HG03159 (cell line): ENCODE data around the gene HNRNPAB.
"Not testable (repeated sequence)": the region's sequence is repeated elsewhere in the genome, so short reads cannot be mapped to it uniquely, and the experiment has no call there.

ENCODE experiments used
- ATAC-seq: cut with Tn5 transposase; IDR thresholded peaks from one replicate; pipeline ENCODE4 v1.9.1; 2021; ENCODE audit warnings: mild to moderate bottlenecking, moderate library complexity; ENCODE audit not compliant: unreplicated experiment

HNRNPAB gene

DNA sequence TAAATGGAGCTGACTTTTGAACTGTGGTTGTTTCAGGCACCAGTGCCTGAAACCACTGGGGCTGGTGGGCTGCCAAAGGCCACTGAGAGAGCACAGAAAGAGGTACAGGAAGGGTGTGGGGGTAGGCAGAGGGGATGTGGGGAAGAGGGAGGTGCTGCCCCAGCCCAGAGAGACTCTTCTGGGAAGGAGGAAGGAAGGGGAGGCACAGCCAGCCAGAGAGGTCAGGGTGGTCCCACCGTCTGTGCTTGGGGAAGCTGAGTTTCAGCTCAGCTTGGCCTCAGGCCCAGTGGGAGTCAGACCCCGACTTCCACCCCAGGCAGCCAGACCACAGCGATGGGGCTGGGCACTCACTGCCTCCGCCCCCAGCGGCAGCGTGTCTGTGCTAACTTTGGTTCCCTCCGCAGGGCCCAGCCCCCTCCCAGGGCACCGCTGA lies 36.9 kb downstream of the HNRNPAB start:
- no peak for ATAC-seq

DNA sequence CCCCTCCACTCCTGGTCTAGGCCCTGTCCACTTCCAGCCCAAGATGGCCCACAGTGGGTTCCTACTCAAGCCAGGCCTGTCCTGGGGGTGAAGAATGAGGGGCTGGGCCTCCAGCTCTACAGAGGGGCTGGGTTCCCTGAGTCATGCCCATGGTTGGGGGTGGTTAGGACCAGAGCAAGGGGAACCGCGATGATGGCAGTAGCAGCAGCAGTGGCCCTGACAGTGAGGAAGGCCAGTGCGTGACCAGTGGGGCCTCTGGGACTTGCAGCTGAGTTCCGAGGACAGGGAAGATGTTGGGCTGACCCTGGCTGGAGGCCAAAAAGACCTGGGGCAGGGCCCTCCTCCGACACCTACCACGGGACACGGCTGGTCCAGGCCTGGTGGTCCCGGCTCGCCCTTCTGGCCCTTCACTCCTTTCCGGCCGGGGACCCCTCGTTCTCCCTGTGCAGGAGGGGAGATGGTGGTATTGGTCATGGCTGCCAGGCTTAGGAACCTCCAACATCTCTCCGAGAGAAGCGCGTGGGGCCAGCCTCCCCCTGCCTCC lies 37.4 kb downstream of the HNRNPAB start:
- no peak for ATAC-seq

DNA sequence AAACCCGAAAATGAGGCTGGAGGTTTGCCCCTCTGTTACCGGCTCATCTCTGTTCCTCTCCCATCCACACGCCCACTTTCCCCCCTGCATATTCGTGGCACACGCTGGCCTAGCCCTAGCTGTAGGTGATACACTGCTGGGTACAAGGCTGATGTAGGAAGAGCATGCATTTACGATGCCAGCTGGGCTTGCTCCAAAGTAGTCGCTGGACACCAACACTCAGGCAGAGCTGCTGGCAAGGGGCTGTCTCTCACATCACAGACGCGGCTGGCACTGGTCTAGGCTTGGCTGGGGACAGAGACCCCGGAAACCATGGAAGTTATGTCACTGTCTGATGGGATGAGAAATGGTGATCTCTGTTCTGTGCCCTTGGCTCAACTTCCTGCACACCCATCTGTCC lies 38.1 kb downstream of the HNRNPAB start:
- ATAC-seq, result no peak

DNA sequence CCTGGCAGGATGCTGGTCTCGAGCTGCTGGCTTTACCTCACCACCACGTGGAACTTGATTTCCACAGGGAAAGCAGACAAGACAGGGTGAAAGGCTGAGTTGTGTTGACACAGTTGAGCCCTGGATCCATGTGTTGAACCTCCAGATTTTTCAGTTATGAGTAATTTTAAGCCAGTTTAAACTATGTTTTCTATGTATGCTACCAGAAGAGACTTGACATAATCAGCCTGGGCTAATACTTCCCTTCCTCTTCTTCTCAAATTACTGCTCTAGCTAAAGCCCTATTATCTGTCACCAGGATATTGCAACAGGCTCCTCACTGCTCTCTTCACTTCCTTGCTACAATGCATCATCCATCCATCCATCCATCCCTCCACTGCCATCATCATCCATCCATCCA lies 40.2 kb downstream of the HNRNPAB start:
- no peak for ATAC-seq

DNA sequence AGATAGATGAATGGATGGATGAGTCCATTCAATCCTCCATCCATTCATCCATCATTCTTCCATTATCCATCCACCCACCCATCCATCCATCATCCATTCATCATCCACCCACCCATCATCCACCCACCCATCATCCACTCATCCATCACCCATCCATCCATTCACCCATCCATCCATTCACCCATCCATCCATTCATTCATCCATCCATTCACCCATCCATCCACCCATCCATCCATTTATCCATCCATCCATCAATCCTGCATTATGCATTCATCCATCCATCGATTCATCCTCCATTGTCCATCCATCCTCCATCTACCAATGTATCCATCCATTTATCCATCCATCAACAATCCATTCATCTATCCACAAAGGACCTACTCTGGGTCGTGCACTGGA lies 41.1 kb downstream of the HNRNPAB start:
- no peak for ATAC-seq

DNA sequence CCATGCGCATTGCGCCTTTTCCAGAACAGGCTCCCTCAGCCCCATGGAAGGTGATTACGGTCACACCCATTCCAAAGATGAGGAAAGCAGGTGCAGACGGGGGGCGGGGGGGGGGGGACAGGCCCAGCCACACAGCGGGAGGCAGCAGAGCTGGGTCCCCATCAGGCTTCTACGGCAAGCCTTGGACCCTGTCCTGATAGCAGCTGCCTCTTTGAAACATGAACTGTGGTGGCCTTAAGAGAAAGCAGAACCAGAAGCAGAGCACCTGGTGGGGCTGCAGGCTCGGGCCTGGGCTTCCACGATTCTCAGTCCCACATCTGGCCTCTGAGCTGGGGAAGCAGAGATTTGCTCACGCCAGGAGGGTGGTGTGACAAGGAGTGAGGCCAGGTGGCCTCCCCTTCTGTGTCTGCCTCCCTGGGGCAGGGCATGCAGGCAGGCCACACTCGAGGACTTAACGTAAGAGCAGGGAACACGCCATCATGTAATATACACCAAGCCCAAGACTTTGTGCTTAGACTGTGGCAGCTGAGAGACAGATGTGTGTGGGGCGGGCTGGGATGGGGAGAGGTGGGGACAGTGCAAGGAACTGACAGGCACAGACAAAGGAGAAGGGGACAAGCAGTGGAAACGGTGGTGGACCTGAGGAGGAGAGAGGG lies 42.4 kb downstream of the HNRNPAB start:
- no peak for ATAC-seq

DNA sequence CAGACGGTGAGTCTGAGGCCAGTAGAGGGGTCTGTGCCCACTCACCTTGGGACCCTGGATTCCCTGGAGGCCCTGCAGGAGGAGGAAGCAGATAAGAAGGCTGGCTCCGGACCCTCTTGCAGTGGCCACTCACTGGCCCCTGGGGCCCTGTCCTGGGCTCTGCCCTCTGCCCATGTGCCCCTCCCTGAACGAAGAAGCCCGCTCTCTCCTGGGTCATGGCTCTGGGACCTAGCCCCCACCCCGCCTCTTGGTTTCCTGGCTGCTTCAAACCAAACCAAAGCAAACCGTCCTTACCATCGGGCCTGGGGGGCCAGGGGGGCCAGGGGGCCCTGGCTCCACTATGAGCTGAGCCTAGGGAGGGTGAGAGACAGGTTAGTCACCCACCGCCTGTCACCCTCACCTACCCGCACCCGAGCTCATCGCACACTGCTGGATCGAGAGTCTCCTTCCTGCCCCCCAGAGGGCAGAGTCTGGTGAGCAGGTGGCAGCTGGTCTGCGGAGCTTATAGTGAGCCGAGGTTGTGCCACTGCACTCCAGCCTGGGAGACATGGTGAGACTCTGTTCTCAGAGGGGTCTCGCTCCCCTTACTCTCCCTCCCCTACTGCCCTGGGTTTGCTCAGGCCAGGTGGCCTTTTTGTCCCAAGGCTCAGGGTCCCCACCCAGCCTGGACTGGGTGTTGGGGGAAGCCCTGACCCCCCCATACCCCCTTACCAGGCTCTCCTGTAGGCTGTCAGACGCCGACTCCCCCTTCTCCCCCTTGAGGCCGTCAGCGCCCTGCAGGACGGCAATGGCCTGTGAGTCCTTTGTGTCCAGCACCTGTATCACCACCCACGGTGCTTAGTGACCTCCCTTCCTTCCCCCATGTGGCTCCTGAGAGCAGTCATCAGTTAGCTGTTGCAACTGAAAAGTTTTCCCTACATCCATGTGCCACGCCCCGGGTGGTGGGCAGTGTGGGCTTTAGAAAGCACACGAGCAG lies 43.4 kb downstream of the HNRNPAB start:
- ATAC-seq, result no peak

DNA sequence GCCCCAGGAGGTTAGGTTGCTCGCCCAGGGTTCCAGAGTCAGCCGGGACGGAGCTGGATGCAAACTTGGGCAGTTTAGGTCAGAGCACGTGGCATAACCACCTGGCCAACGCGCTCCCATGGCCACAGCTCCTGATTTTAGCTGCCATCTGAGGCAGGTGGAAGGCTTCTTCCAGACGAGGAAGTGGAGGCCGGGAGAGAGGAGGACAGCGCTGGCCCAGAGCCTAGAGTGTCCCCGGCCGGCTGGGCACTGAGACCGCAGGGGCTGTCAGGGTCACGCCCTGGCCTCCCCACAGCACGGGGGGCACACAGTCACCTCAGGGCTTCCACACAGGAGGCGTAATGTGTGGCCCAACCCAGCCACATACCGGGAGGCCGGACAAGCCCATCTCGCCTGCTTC lies 44.4 kb downstream of the HNRNPAB start:
- ATAC-seq, result no peak

DNA sequence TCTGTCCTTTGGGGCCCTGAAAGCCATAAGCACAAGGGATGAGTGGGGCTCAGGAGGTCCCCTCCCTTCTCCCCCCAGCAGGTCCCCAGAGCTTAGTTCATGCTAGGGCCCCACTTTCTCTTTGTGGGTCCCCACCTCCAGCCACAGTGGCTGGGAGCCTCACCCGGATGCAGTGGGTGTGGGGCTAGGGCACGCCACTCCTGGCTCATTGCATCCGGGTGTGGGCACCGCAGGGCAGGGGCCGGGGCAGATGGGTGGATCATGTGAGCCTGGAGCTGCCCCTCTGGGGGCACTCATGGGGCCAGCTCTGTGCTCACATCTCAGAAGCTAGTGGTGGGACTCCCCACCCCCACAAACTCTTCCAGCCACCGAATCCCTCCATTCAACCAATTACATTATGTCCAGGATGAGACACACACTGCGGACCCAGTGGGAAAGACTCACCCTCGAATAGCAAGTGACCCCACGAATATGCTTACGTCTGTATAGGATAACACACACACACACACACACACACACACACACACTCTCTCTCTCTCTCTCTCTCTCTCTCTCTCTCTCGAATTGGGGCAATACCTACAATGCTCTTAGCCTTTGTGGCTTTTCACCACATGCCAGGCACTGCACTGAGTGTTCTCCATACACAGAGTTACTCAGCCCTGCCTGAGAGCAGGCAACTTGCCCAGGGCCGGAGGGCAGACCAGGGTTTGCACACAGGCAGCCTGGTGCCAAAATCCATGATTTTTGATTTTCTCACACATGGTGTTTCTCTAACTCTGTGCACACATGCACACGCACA lies 45.1 kb downstream of the HNRNPAB start:
- ATAC-seq, result no peak

DNA sequence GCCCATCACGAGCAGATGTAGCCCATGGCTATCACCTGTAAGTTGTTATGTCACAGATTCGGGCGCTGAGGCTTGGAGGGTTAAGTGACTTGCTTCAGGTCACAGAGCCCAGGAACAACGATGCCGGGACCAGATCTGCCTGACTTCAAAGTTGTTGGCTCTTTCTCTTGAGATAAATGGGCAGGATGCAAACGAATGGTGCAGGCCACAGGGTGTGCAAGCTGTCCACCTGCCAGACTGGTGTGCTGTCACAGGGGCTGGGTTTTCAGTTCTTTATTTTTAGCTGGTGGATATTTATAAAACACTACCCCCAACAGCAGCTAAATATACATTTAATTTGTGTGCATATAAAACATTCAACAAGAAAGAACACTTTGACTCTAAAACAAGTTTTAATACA lies 45.9 kb downstream of the HNRNPAB start:
- ATAC-seq, result no peak

DNA sequence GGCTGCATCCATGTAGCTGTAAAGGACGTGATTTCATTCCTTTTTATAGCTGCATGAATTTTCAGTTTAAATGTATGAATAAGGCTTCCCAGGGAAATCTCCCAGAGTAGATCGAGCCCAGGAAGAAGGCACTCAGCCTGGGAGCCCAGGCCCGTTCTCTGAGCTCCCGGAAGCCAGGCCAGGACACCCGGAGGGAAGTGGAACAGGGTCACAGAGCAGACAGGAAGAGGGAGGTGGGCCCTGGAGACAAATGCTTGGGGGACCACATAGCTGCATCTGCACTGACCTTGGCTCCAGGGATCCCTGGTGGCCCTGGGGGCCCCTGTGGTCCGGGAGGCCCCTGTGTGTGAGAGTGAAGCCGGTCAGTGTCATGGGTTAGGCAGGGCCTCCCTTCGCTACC lies 47.9 kb downstream of the HNRNPAB start:
- ATAC-seq, result no peak

DNA sequence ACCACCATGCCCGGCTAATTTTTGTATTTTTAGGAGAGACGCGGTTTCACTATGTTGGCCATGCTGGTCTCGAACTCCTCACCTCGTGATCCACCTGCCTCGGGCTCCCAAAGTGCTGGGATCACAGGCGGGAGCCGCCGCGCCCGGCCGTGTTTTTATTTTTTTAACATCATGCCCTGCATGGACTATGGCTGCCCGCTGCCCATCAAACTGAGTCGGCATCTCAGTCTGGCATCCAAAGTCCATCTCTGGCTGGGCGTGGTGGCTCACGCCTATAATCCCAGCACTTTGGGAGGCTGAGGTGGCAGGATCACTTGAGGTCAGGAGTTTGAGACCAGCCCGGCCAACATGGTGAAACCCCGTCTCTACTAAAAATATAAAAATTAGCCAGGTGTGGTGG lies 49.3 kb downstream of the HNRNPAB start:
- ATAC-seq, result not testable (repeated sequence)

DNA sequence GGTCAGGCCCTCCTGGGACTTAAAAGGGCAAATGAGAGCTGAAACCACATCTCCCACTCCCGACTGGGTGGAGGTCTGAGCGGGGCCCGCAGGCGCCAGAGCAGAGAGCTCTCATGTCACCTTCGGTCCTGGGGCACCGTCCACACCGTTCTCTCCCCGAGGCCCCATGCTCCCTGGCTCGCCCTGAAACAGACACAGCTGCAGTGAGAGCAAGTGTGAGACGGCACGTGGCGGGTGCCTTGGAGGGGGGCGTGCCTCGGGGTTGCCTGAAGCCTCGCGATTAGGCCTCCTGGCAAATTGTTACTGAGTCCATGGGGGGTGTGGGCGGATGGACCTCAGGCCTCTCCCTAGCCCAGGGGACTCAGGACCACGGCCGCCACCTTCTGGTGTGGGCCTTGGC lies 52.4 kb downstream of the HNRNPAB start:
- ATAC-seq, result no peak

DNA sequence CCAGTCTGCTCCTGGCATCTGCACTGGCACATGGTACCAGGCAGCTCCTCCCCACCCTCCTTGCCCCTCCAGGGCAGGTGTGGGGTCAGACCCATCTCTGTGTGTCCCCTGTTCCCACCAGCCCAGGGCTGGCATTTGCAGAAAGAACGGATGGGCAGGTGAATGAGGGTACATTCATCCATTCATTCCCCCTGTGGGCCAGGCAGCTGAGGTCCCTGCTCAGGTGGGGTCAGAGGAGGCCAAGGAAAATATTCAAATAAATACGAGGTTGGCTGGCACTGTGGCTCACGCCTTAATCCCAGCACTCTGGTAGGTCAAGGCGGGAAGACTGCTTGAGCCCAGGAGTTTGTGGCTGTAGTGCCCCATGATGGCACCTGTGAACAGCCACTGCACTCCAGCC lies 53.3 kb downstream of the HNRNPAB start:
- no peak for ATAC-seq

DNA sequence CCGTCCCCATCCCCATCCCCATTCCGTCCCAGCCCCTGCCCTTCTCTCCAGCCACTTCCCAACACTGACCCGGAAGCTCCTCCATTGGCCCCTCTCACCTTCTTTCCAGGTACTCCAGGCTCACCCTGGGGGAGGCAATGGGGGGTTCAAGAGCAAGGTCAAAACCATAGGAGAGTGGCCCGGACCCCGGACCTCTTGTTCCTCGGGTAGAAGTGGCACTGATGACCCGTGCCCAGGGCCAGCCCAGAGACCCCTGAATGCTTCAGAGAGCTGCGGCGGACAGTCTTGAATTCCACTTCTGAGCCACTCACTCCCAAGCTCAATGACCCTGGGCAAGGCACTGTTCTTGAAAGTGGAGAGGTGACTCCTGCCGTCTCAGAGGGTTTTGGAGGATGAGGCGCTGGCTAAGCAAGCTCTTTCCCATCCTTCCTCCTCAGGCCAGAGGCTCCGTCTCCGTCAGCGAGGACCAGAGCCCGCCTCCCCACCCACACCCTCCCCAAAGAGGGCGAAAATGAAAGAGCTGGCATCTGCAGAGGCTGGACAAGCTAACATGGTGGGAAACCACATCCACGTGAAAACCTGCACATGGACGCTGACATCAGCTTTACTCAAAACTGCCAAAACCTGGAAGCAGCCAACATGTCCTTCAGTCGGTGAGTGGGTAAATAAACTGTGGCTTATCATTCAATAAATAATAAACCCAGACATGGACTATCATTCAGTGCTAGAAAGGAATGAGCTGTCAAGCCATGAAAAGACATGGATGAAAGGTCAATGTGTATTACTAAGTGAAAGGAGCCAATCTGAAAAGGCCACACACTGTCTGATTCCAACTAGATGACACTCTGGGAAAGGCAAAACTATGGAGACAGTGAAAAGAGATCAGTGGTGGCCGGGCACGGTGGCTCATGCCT lies 55.5 kb downstream of the HNRNPAB start:
- no peak for ATAC-seq
